Activated CD8-positive, alpha-beta memory T cell treated with anti-CD3 and anti-CD28 coated beads, Interleukin-2, amount 50 U/mL, for 48 hours (primary cell): ENCODE data around the gene RCAN1.
"Not testable (repeated sequence)": the region's sequence is repeated elsewhere in the genome, so short reads cannot be mapped to it uniquely, and the experiment has no call there.

ENCODE experiments used
- DNase-seq: peaks from one replicate; pipeline ENCODE4 v3.0.0-alpha.2; 2020

RCAN1 gene

DNA sequence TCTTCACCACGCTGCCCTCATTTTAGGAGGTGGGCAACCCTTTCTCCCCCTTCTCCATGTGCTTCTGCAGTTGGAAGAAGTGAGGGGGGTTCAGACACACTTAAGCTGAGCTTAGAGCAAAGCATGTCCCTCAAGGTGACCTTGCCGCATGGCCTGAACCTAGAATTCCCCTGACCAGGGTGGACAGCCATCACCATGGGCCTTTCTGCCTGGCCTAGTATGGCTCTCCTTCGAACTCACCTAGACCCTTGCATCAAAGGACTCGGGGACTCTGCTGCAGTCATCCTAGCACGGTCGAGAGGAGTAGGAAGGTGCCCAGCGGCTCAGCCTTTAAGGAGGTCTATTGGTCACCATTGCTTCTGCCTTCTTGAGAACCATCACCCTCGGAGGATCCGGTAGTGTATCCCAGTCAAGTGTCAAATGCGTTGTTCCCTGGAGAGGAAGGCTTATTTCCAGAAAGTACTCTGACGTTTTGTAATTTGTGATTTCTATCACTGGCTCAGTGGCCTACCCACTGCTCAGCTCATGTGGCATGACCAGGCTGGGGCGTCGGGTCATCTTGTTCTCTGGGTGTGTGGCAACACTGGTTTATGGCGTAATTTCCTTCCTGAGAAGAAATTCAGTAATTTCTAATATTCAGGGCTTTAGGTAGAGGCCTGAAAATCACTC lies 103.0 kb downstream of the RCAN1 start, which contains the start of gene KCNE1:
KCNE1 (minus strand) TSS at position 424 of the 669 bp plus-strand sequence. CDS start 62,576 bp downstream, outside the sequence.
- no peak for DNase-seq

- no peak for DNase-seq
Observed at GRCh38 chr21:34511181-34511580, 103.7 kb downstream of the RCAN1 start.

- DNase-seq = peak; percentile 81
Observed at GRCh38 chr21:34510148-34511142, 104.5 kb downstream of the RCAN1 start.

- no peak for DNase-seq
Observed at GRCh38 chr21:34509151-34509550, 105.8 kb downstream of the RCAN1 start.

GRCh38 chr21:34504595-34504994 lies 110.3 kb downstream of the RCAN1 start:
- no peak for DNase-seq

GRCh38 chr21:34502480-34503106 lies 112.3 kb downstream of the RCAN1 start:
- no peak for DNase-seq

DNA sequence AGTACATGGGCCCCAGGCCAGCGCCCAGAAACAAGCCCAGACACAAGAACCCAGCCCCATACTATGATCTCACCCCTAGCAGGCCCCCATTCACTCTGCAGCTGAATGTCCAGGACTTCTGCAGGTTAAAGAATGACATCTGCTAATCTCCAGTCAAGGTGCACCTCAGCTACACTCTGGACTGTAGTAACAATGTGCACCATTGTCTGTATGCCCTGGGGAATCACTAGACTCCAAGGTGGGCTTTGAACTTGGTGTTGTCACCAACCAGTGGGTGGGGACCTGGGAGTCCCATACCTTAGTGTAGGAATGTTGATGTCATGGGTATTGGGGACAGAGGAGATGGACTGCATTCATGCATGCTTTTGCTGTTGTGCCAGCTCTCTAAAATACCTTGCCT lies 113.2 kb downstream of the RCAN1 start:
- no peak for DNase-seq

DNA sequence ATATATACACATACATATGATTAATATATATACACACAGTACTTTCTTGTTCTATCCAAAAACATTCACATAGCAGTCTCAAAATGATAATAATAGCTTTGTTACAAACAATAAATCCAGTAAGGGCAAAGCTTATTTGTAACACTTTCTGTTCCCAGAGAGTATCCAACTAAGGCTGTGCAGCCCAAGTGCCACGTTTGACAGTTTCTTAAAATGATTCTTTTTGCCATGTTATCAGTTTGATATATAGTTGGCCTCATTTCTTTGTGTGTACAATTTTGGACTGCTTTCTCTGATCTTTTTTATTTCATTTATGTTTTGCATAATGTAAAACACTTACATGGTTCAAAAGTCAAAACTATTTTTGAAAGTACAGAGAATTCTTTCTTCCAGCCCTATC lies 114.7 kb downstream of the RCAN1 start:
- no peak for DNase-seq

DNA sequence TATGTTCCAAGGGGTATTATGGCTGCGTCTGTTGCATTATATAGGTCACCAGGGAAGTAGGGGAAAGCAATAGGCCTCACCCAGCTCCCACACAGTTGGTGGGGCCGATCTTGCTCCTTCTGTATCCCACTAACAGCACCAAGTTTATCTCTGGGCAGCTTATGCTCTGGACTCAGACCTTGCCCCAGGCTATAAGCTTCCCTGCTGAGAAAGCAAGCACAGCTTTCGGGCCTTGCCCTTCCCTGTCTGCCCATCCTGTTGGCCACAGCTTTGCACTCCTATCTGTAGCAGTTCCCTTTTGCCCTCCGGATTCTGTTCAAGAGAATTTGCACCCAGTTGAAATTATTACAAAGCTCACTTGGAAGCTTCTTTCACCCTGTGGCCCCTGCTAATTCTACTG lies 115.8 kb downstream of the RCAN1 start:
- DNase-seq = no peak

DNA sequence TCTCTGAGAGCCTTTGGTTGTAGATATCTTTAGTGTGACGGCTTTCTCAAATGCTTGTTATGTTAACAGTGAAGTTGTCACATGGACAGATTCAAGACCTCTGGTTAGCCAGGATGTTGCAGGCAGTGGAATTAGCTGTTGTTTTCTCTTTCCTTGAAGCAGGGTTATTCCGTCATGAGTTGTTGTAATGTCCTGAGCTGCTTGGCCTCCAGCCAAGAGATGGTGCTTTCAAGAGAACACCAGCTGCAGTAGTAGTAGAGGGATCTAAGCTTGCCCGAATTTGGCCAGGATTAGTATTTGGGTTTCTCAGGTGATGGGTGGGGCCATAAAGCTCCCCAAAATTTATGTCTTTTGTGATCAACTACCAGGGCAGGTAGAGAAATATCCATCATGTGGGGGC lies 116.3 kb downstream of the RCAN1 start:
- DNase-seq = no peak

DNA sequence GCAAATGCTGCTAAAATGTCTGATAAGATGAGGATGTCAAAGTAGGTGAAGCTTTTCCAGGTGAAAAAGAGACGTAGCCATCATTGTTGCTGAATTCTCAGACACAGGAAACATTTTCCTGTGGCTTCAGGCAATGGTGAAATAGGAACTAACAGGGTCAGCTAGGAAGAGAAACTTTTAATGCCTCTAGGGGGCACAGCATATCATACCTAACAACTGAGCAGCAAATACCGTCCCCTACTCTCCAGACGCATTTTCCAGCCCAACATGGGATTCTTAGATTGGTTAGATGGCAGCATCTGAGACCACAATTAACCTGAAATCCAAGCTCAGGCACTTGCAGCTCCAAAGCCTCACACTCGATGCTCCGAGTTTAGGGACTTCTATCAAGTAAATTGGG lies 131.1 kb downstream of the RCAN1 start:
- DNase-seq = not testable (repeated sequence)

DNA sequence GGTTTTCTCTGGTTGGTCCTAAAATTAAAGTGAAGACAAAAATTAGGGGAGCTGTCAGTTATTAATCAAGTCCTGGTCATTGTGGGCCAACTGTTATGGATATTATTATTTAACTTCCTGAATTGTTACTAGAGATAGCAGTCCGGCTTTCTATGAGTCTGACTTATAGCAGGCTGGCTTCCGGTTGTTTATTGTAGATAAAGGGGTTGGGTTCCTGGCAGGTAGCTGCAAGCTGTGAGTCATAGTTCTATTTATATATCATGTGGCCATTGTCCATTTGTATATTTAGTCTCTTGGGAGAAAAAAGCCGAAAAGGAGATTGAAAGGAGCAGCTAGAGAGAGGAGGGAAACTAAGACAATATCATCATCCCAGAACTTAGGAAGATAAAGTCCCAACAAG lies 131.5 kb downstream of the RCAN1 start:
- DNase-seq = not testable (repeated sequence)

DNA sequence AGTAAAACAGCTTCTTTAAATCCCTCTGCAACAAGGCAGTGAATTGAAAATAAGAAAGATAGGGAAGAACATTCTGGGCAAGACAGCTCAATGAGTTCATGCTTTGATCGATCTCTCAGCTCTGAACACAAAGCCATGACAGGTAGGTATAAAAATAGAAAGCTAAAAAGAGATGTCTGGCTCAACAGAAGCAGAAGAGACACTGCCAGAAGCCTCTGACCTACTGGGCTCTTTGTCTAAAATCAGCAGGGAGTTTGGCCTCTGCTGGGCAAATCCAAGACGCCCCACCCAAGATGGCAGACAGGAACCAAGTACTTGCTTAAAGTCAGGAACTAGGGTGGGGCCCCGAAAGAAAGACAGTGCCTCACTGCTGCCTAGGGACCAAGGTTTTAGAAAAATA lies 147.6 kb downstream of the RCAN1 start:
- not testable (repeated sequence) for DNase-seq
